HS-5 (cell line): ENCODE measurements around the gene SLC25A13.

Experiments
- DNase-seq: peaks from one replicate; pipeline ENCODE4 v3.0.0-alpha.2; 2012; ENCODE audit warnings: low read depth

The SLC25A13 gene

GRCh38 chr7:96238976-96239766 lies 82.7 kb downstream of the SLC25A13 start:
- no peak for DNase-seq

DNA sequence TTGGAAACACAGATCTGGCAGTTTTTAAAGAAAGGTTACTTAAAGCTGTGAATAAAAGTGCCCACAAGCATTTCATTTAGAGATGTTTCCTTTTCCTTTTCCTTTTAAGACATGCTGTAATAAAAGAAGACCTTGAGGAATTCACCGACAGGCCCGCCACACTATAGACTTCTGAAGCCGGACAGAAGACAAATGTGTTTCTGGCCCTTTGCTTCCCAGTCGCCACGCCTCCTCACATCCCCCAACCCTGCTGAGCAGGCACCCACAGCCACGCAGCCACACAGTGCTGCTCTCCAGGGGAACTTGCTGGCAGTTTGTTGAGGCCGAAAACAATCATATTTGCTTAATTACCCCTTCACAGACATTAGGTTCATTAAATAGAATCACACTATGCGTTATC lies 83.4 kb downstream of the SLC25A13 start:
- DNase-seq, result no peak

GRCh38 chr7:96237040-96237439 lies 84.9 kb downstream of the SLC25A13 start:
- no peak for DNase-seq

DNA sequence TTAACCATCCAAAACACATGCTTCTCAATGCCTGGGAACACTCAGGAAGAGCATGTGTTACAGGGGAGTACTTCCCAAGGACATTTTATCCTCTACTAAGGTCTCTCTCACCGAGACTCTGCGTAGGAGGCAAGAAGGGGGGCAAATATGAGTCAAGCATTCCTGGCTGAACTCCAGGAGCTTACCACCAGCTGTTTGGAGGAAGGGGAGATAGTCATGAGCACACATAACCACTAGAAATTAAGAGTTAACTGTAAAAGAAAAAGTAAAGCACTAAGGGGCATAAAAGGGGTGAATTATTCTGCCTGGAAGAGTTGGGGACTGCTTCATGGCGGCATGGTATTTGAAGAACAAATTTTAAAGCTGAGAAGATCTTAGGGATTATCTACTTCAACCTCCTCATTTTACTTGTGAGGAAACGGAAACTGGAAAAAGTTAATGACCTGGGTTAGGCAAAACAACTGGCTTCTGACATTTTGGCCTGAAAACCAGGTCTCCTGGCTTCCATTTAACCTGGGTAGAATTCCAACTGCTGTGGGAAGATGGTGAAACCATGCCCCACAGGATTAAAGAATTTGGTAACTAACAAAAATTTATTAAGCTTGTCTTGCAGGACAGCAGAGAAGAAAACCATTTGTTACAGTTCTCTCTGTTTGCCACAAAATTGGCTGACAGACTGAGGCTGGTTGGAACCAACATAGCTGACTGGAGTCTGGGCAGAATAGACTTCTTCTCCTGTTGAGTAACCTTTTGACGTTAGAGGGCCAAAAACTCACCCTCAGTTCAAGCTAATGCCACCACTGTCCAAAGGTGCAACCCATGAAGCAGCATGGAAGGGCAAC lies 85.5 kb downstream of the SLC25A13 start:
- DNase-seq, result peak; percentile 6

GRCh38 chr7:96235281-96235680 lies 86.6 kb downstream of the SLC25A13 start:
- DNase-seq, result no peak

DNA sequence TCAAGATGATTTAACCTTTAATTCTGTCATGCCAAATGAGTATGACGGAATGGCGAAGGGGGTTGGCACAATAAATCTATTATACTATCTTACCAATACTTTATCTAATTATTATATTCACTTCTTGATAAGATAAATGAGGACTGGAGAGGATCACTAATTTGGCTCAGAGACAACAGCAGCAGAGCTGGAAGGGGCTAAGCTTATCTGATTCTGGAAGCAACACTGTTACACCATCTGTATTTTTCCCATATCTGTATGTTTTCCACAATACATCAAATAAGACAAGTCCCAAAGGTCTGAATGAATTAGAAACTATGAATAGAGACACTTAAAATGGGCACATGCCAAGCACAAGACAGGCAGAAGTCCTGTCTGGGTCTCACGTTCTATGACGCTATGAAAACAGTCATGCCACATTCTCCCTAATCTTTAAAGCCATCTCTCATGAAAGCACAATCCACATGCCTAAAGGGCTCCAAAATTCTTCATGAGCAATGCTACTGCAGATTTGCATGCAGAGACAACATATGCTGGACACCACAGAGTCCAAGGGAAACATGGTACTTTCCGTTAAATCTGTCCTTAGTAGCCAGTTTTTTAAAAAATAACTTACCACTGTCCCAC lies 88.3 kb downstream of the SLC25A13 start:
- no peak for DNase-seq

DNA sequence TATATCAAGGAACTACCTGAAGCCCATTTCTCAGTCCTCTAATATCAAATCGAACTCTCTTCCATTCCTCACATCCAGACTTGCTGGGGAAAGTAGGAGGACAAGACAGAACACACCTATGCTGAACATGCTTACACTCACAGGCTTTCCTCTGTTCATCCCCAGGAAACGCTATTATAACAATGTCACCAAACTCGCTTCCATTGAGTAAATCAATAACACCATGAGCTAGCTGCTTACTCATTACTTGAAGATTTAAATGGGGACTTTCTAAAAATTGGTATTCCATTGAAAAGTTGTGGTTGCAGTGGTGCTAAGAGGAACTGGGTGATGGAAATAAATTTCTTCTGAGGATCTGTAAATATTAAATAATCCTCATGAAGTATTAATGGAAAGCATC lies 88.8 kb downstream of the SLC25A13 start:
- DNase-seq, result no peak

DNA sequence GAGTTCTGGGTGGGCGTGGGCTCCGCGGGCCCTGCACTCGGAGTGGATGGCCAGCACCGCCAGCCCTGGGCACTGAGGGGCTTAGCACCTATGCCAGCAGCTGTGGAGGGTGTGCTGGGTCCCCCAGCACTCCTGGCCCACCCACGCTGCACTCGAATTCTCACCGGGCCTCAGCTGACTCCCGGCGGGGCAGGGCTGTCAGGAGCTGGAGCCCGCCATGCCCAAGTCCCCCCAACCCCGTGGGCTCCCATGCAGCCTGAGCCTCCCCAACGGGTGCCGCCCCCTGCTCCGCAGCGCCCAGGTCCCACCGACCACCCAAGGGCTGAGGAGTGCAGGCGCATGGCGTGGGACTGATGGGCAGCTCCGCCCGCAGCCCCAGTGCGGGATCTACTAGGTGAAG lies 93.1 kb downstream of the SLC25A13 start:
- DNase-seq, result no peak

GRCh38 chr7:96225251-96225650 lies 96.6 kb downstream of the SLC25A13 start:
- DNase-seq, result no peak

- no peak for DNase-seq
Observed at GRCh38 chr7:96224685-96225084, 97.2 kb downstream of the SLC25A13 start.

- DNase-seq, result no peak
Observed at GRCh38 chr7:96224073-96224472, 97.8 kb downstream of the SLC25A13 start.

DNA sequence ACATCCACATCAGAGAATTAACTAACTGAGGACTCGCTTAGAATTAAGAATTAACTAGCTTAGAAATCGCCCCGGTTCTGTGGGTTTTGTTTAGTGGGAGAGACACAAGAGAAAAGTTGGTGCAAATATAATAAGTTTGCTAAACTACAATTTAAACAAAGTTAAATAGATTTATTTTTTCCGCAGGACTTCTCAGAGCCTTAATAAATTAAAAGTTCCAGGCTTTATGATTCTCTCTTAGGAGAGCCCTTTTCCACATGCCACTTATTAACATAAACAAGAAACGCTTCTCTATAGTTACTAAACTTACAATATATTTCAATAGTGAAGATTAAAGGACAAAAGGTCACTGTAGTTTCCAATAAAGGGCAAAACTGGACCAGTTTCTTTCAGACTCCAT lies 100.0 kb downstream of the SLC25A13 start:
- no peak for DNase-seq

GRCh38 chr7:96219378-96220130 lies 102.3 kb downstream of the SLC25A13 start:
- peak; percentile 36 for DNase-seq

DNA sequence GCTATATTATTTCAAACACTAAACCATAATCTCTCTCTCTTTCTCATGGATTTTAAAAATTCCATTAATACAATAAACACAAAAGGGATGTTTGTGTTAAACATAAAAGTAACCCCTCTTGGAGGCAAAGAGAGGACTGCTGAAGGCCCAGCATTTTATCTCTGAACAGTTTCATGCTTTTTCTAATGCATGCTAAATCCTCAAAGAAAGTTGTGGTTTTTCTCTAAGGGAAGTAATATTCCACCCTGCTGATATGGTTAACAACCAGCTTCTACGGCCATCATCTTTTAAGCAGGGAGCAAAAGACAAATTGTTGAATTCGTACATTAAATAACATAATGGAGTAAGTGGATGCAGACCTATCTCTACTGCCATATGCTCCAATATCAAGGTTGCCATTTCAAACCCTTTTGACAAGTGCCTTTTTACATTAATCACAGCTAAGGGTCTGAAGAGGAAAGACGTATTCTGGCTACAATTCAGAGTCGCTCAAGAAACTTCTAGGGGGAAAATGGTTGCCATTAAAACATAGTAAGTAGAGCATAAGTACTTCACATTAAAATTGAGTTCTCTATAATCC lies 103.1 kb downstream of the SLC25A13 start:
- no peak for DNase-seq

GRCh38 chr7:96217147-96217546 lies 104.8 kb downstream of the SLC25A13 start:
- DNase-seq, result no peak

GRCh38 chr7:96216373-96216772 lies 105.5 kb downstream of the SLC25A13 start:
- no peak for DNase-seq

DNA sequence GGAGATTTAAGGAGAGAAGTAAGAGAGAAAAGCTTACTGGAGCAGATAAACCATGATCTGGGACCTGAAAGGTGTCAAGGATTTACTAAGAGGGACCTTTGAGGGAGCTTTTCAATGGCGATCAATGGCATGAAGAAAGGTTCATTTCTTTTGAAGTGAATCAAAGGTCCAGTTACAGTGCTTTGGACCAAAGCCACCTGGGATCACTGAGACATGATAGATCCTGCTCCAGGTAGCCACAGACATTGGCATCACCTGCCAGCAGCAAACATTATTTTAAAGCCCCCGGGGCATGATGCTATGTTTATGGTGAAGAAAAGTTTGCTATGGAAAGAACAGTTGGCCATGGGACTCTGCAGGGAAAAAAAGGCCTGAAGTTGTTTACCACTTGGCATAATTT lies 109.4 kb downstream of the SLC25A13 start:
- no peak for DNase-seq

- no peak for DNase-seq
Observed at GRCh38 chr7:96211954-96212353, 109.9 kb downstream of the SLC25A13 start.

DNA sequence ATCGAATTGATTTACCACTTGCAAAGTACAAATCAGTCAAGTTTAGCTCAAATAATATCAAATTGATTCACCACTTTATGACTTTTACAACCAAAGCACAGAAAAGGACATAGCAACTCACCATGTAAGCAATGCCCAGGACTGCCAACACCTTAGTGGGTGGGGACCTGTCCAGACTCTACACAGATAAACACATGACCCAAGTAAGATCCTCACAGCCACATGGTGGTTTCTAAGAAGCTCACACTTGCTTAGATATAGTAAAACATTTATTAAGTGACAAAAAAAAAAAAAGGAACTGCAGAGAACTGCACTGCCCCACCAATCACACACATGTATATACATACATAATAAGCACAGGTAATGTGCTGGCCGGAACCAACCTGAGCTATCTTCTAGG lies 116.2 kb downstream of the SLC25A13 start:
- no peak for DNase-seq

GRCh38 chr7:96204601-96205000 lies 117.3 kb downstream of the SLC25A13 start:
- no peak for DNase-seq

DNA sequence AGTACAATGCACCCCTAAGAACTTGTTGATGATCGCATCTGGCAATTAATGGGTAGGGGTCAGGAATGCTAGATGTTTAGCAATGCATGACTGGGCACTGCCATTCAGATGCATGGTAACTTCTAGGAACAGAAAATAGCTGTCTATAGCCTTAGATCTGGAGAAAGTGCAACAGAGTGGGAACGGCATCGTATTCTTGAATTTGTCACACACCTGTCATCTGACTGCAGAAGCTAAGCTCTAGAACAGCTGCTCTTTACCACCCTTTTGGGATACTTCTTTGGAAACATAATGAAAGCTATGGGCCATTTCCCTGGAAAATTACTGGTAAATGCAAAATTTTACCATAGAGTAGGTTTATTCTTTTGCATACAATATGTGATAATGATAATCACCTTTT lies 118.1 kb downstream of the SLC25A13 start:
- no peak for DNase-seq

- no peak for DNase-seq
Observed at GRCh38 chr7:96202102-96202501, 119.8 kb downstream of the SLC25A13 start.
